Occipital lobe (tissue), 2 donors: ENCODE measurements around the gene ZBTB21. TPM values are rescaled to one million over a fixed set of nuclear protein-coding genes. Genes with fewer than 3 reads are reported as not detected.
"Not testable (repeated sequence)": the region's sequence is repeated elsewhere in the genome, so short reads cannot be mapped to it uniquely, and the experiment has no call there.

Source experiments
- DNase-seq: peaks from one replicate; lab custom pipeline; 2025; lab: John Stamatoyannopoulos, UW
- total RNA-seq: library from RNA; depleted of rRNA; stranded (reverse); fragments of >200 nt; gene quantifications from one replicate; pipeline ENCODE4 v1.2.3, GENCODE V29; 2014

ZBTB21 gene
- total RNA-seq, 1 donor from 2014 or later, result 14.3 TPM

DNA sequence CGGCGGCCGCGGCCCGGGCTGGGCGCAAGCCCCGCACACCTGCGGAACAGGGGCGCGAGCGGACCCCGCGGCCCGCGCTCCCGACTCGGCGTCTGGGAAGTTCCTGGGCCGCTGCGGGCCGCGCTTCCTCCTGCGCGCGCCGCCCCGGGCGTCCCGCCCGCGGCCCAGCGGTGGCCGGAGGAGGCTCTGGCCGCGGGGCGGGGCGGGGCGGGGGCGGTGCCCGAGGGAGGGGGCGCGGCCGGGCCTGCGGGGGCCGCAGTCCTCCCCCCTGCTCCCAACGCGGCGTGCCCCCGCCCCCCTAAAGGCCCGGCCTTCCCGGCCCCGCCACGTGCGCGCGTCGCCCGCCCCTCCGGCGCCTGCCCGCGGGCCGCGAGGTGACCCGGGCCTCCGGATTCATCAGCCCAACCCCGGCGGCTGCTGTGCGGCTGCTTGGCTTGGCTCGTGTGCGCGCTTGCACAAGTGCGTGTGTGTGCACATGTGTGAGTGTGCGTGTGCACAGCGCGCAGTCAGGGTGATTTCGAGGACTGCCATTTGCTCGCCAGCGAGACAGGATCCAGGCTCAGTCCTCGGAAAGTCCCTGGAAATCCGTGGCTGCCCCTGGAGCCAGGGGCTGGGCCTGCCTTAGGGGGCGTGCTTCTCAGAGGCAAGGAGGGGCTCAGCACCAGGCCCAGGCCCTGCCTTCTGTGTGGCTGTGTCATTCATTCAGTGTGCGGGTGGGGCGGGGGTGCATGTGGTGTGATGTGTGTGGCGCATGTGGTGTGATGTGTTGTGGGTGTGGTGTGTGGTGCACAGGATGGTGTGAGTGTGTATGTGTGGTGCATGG lies 56.1 kb downstream of the ZBTB21 start, which contains the start of gene C2CD2:
C2CD2 (minus strand) TSS at position 188 of the 823 bp plus-strand sequence. CDS start 370 bp downstream, outside the sequence.
- DNase-seq, result peak; percentile 14

DNA sequence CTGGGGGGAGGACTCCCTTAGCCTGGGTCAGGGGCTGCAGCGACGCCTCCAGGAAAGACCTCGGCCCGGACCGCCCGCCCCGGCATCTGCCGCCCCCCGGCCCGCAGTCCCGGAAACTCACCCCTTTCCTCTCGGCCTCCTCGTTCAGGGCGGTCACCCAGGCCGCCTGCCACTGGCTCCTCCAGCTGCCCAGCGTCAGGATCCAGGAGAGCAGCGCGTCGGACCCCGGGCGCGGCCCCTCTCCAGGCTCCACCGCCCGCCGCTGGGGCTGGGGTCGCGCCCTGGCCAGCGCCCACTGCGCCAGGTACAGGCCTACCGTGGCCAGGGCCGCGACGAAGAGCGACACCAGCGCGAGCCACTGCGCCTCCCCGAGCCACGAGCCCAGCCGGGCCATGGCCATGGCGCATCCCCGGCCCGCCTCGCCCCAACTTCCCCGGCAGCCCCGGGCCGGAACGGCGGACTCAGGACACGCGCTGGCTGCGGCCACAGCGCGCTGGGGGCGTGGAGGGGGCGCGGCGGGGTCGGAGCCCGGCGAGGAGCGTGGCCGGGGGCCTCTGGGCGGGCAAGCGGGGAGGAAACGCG lies 56.8 kb downstream of the ZBTB21 start:
- DNase-seq, result no peak

DNA sequence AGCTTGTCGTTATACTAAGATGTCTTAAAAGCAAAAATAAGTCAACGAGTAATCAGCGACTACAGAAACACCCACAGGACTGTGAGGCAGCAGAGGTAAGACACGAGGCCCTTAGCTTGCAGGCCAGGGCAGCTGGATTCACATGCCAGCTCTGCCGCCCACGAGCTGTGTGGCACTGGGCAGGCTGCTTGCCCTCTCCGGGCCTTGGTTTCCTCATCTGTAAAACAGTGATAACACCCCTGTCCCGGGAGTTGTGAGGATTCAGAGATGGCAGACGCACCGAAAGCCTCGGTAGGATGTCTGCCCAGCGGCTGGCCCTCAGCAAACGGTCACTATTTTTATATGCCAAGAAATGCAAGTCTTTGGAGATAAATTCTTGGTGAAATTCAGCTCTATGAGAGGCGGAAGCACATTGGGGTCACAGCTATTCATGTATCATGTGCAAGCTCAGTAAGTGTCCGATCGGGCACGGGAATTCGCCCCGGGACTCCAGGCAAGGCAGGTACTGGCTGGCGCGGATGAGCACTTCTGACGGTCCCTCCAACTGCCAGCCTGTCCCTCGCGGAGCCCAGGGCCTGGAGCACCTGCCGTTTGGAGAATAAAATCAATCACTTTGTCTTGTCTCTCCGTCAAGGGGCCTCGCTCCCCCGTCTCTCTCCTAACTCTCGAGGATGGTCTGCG lies 57.5 kb downstream of the ZBTB21 start:
- no peak for DNase-seq

DNA sequence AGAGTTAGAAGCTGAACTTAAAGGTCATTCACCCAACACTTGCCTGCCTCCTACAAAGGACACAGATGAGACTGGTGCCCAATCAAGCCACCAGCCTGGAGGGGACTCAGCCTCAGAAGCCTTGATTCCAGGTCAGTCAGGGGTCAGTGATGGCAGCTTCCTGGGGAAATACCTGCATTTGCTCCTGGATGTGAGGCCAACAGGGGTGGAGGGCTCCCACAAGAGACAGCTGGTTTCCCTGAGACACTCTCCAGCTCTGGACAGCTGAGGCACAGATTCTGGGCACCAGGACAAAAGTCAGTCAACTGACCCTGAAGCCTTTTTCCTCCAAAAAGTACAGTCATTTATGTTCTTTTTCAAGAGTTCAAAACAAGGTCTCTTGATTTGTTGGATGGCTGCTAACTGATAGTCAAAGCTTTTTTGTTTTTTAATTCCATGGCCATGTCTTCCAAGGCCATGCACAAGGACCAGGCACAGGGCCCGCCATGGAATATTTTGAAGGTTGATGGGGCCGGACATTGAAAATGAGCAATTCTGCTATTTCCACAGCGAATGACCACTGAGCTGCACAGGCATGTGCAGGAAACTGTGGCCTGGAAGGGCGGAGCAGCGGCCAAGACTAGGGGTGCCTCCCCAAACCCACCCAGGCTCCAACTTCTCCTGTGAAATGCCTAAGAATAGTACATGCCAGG lies 58.1 kb downstream of the ZBTB21 start:
- no peak for DNase-seq

DNA sequence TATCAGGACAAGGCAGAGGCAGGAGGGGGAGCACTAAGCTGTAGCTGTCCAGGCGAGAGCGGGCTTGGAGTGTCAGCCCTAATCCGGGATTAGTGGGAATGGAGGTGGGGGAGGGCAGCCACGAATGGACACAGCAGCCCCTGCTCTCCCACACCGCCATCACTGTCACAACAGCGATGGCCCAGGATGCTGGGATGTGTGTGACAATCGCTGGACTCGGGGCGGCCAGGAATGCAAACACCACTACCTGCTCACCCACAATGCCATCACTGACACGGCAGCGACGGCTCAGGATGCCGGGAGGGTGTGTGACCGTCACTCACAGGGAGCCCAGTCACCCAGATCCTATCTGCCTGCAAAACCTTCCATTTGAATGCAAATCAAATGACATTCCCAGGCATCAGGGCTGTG lies 59.2 kb downstream of the ZBTB21 start:
- no peak for DNase-seq

DNA sequence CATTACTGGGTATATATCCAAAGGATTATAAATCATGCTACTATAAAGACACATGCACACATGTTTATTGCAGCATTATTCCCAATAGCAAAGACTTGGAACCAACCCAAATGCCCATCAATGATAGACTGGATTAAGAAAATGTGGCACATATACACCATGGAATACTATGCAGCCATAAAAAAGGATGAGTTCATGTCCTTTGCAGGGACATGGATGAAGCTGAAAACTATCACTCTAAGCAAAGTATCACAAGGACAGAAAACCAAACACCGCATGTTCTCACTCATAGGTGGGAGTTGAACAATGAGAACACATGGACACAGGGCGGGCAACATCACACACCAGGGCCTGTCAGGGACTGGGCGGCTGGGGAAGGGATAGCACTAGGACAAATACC lies 60.5 kb downstream of the ZBTB21 start:
- DNase-seq, result not testable (repeated sequence)

DNA sequence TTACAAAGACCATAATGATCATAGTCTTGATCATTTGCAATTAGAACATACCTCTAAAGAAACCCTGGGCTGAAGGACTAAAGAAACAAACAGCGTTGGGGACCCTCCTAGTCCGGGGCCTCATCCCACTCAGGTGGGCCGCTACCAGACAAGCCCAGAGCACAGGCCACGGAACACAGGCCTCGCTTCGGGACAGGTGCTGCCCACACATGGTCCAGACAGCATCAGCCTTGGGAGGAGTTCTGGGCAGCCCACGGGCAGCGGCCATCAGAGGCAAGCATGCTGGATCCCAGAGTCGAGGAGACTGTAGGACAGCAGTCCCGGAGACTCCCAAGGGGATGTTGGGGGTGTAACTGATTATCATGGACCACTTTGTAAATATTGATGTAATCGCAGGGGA lies 61.3 kb downstream of the ZBTB21 start:
- no peak for DNase-seq

DNA sequence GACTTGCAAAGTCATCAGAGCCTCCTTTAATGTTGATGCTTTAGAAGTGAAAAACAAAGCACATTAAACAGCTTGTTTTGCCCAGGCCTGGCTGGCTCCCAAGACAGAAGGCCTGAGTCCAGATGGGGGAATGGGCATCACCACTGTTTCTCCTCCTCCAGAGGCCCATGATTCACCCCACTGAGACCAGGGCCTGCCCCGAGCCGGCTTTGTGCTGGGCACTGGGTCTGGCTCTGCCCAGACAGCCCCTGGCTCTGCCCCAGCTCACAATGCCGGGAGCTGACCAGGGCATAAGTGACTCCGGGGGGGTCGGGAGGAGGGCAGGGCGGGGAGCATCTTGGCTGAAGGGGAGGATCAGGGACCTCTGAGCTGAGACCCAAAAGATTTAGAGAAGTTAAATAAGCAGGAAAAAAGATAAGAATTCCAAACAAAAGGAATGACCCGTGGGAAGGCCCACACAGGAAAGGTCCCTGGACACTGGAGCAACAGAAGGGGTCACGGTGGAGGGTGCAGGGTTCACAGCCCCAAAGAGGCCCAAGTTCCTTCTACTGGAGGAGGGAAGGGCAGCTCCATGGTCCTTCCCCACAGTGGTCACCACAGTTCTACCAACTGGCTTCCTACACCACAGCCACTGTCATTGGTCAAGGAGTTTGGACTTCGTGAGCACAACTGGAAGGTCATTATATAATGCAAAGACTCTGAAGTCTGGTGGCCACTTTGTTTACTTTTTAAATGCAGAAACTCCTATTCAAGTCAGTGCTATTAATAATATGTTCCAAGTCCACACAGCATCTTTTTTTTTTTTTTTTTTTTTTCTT lies 61.9 kb downstream of the ZBTB21 start:
- peak; percentile 76 for DNase-seq

DNA sequence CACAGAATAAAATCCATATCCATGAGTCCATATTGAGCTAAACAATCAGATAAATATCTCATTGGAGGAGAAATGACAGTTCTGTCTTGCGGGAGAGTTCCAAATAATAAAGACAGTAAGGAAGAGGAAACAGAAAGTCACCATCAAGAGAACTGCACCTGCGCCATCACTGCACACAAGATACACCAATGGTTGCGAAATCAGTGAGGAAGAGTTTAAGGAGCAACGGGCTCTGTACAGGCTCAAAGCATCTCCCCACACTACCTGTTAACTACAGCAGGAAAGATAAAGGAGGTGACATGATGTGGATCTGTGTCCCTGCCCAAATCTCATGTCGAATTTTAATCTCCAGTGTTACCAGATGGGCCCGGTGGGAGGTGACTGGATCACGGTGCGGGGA lies 64.2 kb downstream of the ZBTB21 start:
- no peak for DNase-seq

DNA sequence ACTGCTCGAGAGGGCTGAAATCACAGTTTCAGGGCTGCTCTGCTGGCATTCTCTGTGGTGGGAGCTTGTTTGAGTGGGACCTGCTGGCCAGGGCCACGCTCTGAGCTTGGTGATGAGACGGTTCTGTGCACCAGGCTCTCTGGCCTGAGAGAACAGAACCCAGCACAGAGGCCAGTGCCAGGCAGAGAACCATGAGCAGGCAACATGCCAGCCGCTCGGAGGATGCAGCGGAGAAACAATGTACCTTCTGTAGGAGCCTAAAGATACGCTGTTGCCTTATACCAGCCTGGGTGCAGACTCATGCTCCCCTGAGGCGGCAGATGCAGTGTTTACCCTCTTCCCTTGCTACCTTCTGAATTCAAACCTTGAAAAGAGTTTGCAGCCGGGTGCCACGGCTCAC lies 66.3 kb downstream of the ZBTB21 start:
- DNase-seq, result peak; percentile 14

DNA sequence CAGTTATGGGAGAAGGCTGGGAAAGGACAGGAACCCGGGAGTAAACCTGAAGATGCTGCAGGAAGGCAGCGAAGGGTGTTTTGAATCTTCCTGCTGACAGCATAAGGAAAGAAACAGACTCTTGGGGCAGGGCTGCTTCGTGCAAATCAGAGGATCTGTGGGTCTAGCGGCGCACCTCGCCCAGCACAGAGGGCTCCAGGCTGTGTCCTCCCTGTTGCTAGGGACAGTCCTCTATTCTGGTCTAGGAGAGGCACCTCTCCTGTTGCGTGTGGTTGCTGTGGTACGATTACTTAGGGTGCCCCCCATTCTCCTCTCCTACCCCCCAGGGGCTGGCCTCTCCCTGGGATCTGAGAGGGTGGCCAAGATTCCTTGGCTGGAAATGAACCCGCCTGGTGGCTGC lies 67.7 kb downstream of the ZBTB21 start:
- DNase-seq, result no peak

DNA sequence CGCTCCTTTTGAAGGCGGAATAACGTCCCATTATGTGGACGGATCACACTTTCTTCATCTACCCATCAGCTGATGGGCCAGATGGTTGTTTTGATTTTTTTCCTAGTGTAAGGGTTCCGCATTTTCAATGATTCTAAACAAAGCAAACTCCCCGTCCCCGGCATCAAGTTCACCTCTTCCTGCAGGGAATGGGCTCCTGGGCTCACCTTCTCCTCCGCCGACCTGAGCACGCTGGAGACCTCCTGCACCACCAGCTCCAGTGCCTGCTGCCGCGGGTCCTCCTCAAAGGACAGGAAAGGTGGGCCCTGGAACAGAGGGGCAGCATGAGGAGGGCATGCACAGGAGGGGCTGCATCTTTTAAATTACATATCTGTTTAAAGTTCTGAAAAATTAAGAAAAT lies 68.2 kb downstream of the ZBTB21 start:
- DNase-seq, result no peak

DNA sequence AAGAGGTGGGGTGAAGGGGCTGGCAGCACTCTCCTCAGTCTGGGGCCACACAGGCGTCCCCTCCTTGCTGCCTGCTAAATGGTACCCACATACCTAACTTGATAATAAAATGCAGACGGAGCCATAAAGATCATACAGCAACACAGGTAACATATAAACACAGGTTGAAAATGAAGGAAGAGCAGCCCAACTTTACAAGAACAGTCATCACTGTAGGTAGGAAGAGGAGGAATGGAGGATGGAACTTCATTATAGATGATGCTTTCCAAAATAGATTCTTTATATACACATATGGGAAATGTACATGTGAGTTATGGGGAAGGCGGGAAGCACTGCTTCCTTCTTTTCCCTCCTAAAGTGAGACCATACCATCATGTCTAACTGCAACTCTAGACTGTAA lies 69.7 kb downstream of the ZBTB21 start:
- no peak for DNase-seq

DNA sequence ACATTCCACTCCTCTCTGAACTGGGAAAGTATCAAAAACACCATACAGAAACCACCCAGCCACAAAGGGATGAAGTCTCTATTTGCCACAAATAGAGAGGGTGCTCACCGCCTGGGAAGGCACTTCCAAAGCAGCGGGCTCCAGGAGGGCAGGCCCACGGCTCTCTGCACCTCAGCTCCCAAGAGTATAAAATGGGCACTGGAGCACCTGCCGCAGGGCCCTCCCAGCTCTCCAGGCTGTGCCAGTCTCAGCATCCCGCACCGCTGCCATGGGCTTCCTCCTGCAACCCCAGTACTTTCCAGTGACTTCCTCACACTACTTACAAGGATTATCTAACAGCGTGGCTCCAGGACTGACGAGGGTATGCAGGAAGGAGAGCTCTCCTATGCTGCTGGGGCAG lies 70.8 kb downstream of the ZBTB21 start:
- no peak for DNase-seq

Other genes starting within 250 kb of the ZBTB21 start
- 0.47 TPM for gene RIPK4, start 243.3 kb downstream of the ZBTB21 start, total RNA-seq
- 6.7 TPM for gene PRDM15, start 131.0 kb downstream of the ZBTB21 start, total RNA-seq
- 8.3 TPM for gene C2CD2, start 56.3 kb downstream of the ZBTB21 start, total RNA-seq
- not detected for gene UMODL1, start 61.0 kb upstream of the ZBTB21 start, total RNA-seq
- 16.1 TPM for gene ABCG1, start 208.8 kb upstream of the ZBTB21 start, total RNA-seq